SK-N-SH treated with all-trans-retinoic acid at 6 μM for 48 hours (cell line): ENCODE measurements around the gene ADCY5.

Source experiments
- ATAC-seq: fragments of 200-7000 bp; cut with Tn5 transposase; 3 replicates; pipeline ENCODE4 v1.9.1; 2020; ENCODE audit warnings: mild to moderate bottlenecking, moderate library complexity
- BACH2 ChIP-seq: fragments of 250-450 bp; sonication (Bioruptor Pico); IDR thresholded peaks from 2 replicates; pipeline ENCODE4 v1.9.0; 2021; ENCODE audit warnings: mild to moderate bottlenecking, borderline replicate concordance
- CSRNP3 ChIP-seq: fragments of 250-450 bp; sonication (Bioruptor Pico); IDR thresholded peaks from 2 replicates; pipeline ENCODE4 v1.5.1; 2021; ENCODE audit warnings: mild to moderate bottlenecking, moderate library complexity
- ESRRG ChIP-seq: fragments of 250-450 bp; sonication (Bioruptor Pico); IDR thresholded peaks from 2 replicates; pipeline ENCODE4 v1.6.1; 2021; ENCODE audit warnings: mild to moderate bottlenecking
- GLIS3 ChIP-seq: fragments of 250-450 bp; sonication (Bioruptor Pico); IDR thresholded peaks from 2 replicates; pipeline ENCODE4 v1.5.0; 2020; ENCODE audit warnings: mild to moderate bottlenecking, moderate library complexity
- ISL1 ChIP-seq: fragments of 250-450 bp; sonication (Bioruptor Pico); IDR thresholded peaks from 2 replicates; pipeline ENCODE4 v2.1.2; 2022; ENCODE audit warnings: mild to moderate bottlenecking, moderate library complexity
- PATZ1 ChIP-seq: fragments of 250-450 bp; sonication (Bioruptor Pico); IDR thresholded peaks from 2 replicates; pipeline ENCODE4 v1.8.0; 2020; ENCODE audit warnings: mild to moderate bottlenecking, moderate library complexity, borderline replicate concordance
- POU6F1 ChIP-seq: fragments of 250-450 bp; sonication (Bioruptor Pico); IDR thresholded peaks from 2 replicates; pipeline ENCODE4 v1.8.0; 2021; ENCODE audit warnings: low read depth, mild to moderate bottlenecking, moderate library complexity, borderline replicate concordance
- PPARA ChIP-seq: fragments of 250-450 bp; sonication (Bioruptor Pico); IDR thresholded peaks from 2 replicates; pipeline ENCODE4 v1.5.0; 2020; ENCODE audit warnings: mild to moderate bottlenecking, borderline replicate concordance
- RARB ChIP-seq: fragments of 250-450 bp; sonication (Bioruptor Pico); IDR thresholded peaks from 2 replicates; pipeline ENCODE4 v1.8.0; 2021; ENCODE audit warnings: mild to moderate bottlenecking, moderate library complexity
- TCF4 ChIP-seq: fragments of 250-450 bp; sonication (Bioruptor Pico); IDR thresholded peaks from 2 replicates; pipeline ENCODE4 v1.8.0; 2021; ENCODE audit warnings: mild to moderate bottlenecking, moderate library complexity, borderline replicate concordance
- TOX ChIP-seq: fragments of 250-450 bp; sonication (Bioruptor Pico); IDR thresholded peaks from 2 replicates; pipeline ENCODE4 v1.8.0; 2021; ENCODE audit warnings: mild to moderate bottlenecking, moderate library complexity, borderline replicate concordance
- ZC3H10 ChIP-seq: fragments of 250-450 bp; sonication (Bioruptor Pico); IDR thresholded peaks from 2 replicates; pipeline ENCODE4 v1.5.1; 2021; ENCODE audit warnings: mild to moderate bottlenecking, moderate library complexity
- ZFP3 ChIP-seq: fragments of 250-450 bp; sonication (Bioruptor Pico); IDR thresholded peaks from 2 replicates; pipeline ENCODE4 v1.5.0; 2020; ENCODE audit warnings: mild to moderate bottlenecking, moderate library complexity
- ZFP30 ChIP-seq: fragments of 450-650 bp; formaldehyde crosslinking; IDR thresholded peaks from 2 replicates; pipeline ENCODE4 v1.5.0; 2022; ENCODE audit warnings: mild to moderate bottlenecking, moderate library complexity
- ZNF565 ChIP-seq: fragments of 450-650 bp; formaldehyde crosslinking; conservative IDR thresholded peaks from 2 replicates; pipeline ENCODE4 v1.5.0; 2020; ENCODE audit warnings: low read depth, mild to moderate bottlenecking, moderate library complexity
- ZNF70 ChIP-seq: fragments of 450-650 bp; formaldehyde crosslinking; IDR thresholded peaks from 2 replicates; pipeline ENCODE4 v1.5.0; 2020; ENCODE audit warnings: mild to moderate bottlenecking, moderate library complexity
- ZNF8 ChIP-seq: fragments of 450-650 bp; formaldehyde crosslinking; IDR thresholded peaks from 2 replicates; pipeline ENCODE4 v1.5.0; 2020; ENCODE audit warnings: mild to moderate bottlenecking, moderate library complexity
- TF ChIP-seq, protein P1 (sequence below): fragments of 250-450 bp; sonication (Bioruptor Pico); IDR thresholded peaks from 2 replicates; pipeline ENCODE4 v1.5.0; 2020; ENCODE audit warnings: mild to moderate bottlenecking, moderate library complexity
- TF ChIP-seq, protein P2 (sequence below): fragments of 250-450 bp; sonication (Bioruptor Pico); IDR thresholded peaks from 2 replicates; pipeline ENCODE4 v1.5.1; 2020; ENCODE audit warnings: low read depth, mild to moderate bottlenecking, moderate library complexity

The ADCY5 gene

DNA sequence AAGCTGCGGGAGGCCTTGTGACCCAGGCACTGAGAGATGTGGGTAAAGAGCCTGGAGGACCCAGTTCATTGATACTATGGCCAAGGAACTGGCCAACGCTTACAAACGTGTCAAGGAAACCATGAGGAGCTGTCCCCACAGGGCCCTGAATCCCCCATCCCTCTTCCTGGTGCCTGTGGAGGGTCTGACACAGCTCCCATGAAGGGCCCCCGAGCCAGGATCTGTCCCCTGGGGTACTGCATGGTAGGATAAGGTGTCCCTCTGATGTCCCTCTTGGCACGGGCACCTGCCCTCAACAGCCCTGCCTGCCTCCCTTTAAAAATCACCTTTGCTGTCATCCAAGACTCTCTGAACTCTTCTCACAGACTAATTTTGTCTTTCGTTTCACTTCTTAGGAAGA lies 122.4 kb downstream of the ADCY5 start:
- no peak for ATAC-seq
- no peak for TF ChIP-seq ZFP3
- TF ChIP-seq RARB (CRISPR knock-in tag): no peak
- no peak for TF ChIP-seq ZNF565
- TF ChIP-seq ZNF70 (CRISPR knock-in tag): no peak
- TF ChIP-seq, protein P1, sequence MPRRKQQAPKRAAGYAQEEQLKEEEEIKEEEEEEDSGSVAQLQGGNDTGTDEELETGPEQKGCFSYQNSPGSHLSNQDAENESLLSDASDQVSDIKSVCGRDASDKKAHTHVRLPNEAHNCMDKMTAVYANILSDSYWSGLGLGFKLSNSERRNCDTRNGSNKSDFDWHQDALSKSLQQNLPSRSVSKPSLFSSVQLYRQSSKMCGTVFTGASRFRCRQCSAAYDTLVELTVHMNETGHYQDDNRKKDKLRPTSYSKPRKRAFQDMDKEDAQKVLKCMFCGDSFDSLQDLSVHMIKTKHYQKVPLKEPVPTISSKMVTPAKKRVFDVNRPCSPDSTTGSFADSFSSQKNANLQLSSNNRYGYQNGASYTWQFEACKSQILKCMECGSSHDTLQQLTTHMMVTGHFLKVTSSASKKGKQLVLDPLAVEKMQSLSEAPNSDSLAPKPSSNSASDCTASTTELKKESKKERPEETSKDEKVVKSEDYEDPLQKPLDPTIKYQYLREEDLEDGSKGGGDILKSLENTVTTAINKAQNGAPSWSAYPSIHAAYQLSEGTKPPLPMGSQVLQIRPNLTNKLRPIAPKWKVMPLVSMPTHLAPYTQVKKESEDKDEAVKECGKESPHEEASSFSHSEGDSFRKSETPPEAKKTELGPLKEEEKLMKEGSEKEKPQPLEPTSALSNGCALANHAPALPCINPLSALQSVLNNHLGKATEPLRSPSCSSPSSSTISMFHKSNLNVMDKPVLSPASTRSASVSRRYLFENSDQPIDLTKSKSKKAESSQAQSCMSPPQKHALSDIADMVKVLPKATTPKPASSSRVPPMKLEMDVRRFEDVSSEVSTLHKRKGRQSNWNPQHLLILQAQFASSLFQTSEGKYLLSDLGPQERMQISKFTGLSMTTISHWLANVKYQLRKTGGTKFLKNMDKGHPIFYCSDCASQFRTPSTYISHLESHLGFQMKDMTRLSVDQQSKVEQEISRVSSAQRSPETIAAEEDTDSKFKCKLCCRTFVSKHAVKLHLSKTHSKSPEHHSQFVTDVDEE (CRISPR knock-in tag): no peak
- no peak for TF ChIP-seq ZC3H10 (CRISPR knock-in tag)
- no peak for TF ChIP-seq TOX
- TF ChIP-seq TCF4 (CRISPR knock-in tag): no peak
- no peak for TF ChIP-seq BACH2 (CRISPR knock-in tag)
- no peak for TF ChIP-seq ISL1 (CRISPR knock-in tag)
- no peak for TF ChIP-seq PPARA (CRISPR knock-in tag)

DNA sequence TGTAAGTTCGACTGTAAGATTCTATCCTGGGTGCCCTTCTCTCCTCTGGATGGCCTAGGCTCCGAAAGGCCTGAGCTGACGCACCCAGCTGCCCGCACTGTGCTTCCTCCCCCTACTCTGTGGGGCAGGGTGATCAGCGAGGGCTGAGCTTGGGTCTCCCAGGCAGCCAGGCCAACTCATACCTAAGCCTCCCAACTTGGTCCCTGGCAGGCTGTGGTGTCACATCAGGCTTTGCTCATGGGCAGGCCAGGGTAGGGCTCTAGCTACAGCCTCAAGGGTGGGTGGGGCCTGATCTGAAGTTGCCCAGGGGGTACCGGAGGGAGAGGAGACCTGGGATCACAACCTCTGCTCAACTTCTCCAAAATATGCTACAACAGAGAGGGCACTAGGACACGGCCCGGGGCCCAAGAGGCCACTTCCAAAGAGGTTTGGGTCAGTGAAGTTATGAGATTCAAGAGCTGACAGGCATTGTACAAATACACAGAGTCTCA lies 123.1 kb downstream of the ADCY5 start:
- no peak for ATAC-seq
- TF ChIP-seq POU6F1 (CRISPR knock-in tag) (no peak), ZFP3 (no peak), CSRNP3 (CRISPR knock-in tag) (no peak), ZNF8 (CRISPR knock-in tag) (no peak), ZNF70 (CRISPR knock-in tag) (no peak), PPARA (CRISPR knock-in tag) (no peak), ESRRG (CRISPR knock-in tag) (no peak), ZNF565 (no peak), ZC3H10 (CRISPR knock-in tag) (no peak), PATZ1 (CRISPR knock-in tag) (no peak)
- TF ChIP-seq, protein P1 (CRISPR knock-in tag): no peak

DNA sequence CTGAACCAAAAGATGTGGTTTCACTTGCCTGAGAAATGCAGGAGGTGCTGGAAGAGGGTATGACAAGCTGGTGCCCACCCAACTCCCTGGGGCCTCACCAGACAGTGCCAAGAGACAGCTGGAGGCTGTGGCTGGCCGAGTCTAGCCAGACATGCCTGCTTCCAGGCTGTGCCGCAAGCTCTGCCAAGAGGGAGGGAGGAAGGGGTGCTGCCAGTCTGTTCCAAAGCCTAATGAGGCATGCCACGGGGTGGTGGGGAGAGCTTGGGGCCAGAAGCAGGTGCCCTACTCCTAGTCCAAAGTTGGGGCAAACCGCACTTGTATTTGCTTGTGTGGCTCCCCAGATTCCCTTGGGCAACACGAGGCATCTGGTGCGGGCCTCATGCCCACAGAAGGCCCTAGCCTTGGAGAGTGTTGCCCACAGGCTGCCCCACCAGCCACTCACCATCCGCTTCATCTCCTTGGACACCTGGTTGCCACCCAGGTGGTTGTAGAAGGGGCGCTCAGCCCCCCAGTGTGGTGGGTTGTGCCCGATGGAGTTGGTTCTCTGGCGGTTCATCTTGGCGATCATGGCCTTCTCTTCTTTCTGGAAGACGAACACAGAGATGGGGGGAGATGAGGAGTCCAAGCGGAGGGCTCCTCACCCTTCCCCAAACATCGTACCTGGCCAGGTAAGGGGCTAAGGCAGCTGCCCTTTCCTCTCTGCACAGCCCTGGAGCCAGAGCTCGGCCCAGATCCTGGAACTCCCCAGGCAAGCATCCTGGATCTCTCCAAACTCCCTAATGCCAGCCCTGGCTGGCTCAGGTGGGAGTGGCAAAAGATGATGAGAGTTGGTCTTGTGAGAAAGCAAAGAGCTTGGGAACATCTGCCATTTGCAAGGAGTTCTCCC lies 123.8 kb downstream of the ADCY5 start:
- no peak for ATAC-seq
- TF ChIP-seq, protein P2, sequence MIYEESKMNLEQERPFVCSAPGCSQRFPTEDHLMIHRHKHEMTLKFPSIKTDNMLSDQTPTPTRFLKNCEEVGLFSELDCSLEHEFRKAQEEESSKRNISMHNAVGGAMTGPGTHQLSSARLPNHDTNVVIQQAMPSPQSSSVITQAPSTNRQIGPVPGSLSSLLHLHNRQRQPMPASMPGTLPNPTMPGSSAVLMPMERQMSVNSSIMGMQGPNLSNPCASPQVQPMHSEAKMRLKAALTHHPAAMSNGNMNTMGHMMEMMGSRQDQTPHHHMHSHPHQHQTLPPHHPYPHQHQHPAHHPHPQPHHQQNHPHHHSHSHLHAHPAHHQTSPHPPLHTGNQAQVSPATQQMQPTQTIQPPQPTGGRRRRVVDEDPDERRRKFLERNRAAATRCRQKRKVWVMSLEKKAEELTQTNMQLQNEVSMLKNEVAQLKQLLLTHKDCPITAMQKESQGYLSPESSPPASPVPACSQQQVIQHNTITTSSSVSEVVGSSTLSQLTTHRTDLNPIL (CRISPR knock-in tag): no peak
- TF ChIP-seq ZFP30 (CRISPR knock-in tag) (no peak), PPARA (CRISPR knock-in tag) (no peak), RARB (CRISPR knock-in tag) (no peak), ISL1 (CRISPR knock-in tag) (no peak), GLIS3 (no peak), TCF4 (CRISPR knock-in tag) (no peak), ZFP3 (no peak)
- TF ChIP-seq, protein P1 (CRISPR knock-in tag): no peak
